ENCODE results near the gene LDLRAD4.

GRCh38 chr18:13173578-13174145, 44.9 kb upstream of the LDLRAD4 start:
- TF ChIP-seq JUND (IDR thresholded peaks at IDR 0.05; ENCODE audit: borderline replicate concordance, low read depth, low read length) = no peak
- no peak for TF ChIP-seq JUND (tag; IDR thresholded peaks at IDR 0.05; ENCODE audit: borderline replicate concordance, low read depth, low read length)
- TF ChIP-seq HDAC6 (IDR thresholded peaks at IDR 0.05; ENCODE audit: low read depth, low read length) = no peak
- TF ChIP-seq POLR2A (conservative IDR thresholded peaks at IDR 0.05) = no peak
- no peak for TF ChIP-seq ZNF57 (CRISPR knock-in tag; IDR thresholded peaks at IDR 0.05)
- TF ChIP-seq MYNN (IDR thresholded peaks at IDR 0.05) = no peak
- no peak for TF ChIP-seq MYNN (CRISPR knock-in tag; IDR thresholded peaks at IDR 0.05)

Measured in K562 (cell line).